ENCODE results near the gene CHPF2.

CHPF2 gene

DNA sequence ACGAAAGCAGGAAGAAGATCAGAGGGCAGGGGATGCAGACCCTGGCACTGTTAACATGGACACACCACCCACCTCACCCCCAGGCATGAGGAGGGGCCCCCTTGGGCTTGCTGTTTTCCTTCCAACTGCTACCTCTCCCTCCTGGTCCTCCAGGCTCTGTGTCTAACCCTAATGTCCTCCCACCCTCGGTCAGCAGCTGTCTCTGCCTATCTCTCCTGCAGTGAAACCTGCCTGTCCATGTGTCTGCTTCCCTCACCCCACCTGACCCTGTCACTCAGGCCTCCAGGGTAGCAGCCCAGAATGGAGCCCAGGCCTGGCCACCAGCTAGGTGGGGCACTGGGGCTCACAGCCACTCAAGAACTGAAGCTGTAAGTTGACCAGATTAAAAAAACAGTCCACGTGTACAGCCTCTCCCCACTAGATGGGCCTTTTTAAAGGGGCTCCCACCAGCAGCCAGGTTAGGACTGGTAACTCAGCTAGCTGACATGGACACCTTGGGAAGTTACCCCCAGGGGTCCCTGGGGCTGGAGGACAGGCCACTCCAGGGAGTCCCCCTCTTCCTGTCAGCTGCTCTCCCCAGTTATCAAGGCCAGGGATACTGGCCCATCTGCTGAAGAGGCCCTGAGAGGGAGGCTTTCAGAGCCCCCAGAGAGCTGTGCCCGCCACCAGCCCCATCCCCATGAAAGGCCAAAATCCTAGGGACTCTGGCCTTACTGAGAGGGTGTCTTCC is 14.7 kb downstream of the CHPF2 start:
- DNase-seq: no peak

- no peak for DNase-seq
Observed at GRCh38 chr7:151247611-151248345, 15.5 kb downstream of the CHPF2 start.

- no peak for DNase-seq
Observed at GRCh38 chr7:151248346-151249033, 16.2 kb downstream of the CHPF2 start, which contains the start of gene SMARCD3. Gene SMARCD3, minus strand, starts transcription at chr7:151248694. Its CDS starts 132 bp downstream, at chr7:151248562.

DNA sequence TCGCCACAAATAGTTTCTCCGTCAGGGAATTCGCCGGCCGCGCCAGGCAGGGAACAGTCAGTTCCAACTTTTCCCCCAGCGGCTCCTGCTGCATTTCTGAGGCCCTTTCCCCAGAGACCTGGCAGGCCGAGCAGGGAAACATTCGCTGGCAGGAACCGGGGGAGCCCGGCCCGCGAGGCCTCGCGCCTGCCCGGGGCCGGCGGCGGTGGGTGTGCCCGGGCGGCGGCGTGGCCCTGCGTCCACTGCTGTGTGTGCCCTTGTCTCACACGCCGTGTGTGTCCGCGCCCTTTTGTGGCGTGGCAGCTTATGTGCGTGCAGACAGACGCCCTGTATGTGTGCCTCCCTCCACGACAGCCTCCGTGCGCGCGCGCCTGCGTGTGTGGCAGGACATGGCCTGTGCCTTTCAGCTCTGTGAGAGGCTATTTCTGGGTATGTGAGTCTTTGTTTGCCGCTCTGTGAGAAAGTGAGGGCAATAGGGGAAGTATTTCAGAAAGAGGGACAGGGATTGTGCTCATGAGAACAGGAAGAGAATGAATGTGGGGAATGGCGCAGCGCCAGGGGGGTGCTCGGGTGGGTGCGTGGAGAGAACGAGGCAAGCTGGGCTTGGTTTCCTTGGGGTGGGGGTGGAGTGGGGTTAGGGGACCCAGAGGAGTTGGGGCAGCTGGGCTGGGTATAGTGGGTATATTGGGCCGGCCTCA is 16.9 kb downstream of the CHPF2 start:
- no peak for DNase-seq

DNA sequence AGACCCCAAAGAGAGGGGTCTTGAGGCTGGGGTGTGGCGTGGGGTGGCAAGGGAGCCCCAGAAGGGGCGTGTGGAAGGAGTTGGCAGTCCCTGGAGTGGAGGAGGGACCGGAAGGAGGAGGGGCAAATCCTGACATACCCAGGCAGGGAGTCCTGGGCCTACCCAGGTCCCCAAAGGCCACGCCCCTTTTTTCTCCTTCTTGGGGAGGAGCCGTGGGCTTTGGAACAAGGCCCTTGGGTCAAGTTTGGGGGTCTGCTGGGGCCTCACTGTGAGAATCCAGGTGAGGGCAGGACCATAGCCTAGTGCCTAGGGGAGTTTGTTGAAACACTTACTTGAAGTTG is 17.4 kb downstream of the CHPF2 start:
- no peak for DNase-seq

DNA sequence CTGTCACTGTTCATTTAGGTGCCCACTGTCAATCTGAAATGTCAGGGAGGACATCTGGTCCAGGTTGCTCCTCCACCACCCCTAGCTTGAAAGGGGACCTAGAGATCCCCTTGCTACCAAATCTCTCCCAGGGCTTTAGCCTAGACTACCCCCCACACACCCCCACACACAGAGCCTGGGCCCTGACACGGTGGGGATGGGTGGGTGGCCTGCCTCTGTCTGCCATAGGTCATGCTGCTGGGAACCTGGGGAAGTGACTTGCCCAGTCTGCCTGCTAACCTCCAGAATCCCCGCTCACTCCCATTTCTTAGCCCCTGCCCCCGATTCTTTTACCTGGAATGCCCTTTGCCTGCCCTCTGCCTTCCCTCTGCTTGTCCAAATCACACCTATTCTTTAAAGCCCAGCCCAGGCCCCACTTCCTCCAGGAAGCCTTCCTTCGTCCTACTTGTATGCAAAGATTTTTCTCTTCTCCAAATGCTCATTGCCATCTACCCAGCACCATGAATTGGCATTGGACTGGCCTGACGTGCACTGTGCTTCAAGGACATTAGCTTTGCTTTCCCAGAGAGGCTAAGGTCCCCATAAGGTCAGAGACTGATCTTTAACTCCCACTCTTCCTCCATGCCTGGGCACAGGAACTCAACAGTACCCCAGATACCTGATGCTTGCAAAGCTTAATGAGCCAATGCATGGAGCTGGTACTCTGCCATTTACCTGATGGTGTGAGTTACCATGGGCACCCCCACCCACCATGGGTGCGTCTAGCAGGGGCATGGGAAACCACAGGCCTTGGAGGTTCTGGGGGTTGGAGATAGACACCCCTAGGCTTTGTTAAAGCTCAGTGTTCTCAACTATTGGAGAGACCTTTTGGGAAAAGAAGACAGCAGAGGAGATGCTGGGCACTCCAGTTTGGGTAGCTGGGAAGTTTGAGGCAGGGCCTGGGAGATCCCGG is 18.2 kb downstream of the CHPF2 start:
- DNase-seq: no peak

DNA sequence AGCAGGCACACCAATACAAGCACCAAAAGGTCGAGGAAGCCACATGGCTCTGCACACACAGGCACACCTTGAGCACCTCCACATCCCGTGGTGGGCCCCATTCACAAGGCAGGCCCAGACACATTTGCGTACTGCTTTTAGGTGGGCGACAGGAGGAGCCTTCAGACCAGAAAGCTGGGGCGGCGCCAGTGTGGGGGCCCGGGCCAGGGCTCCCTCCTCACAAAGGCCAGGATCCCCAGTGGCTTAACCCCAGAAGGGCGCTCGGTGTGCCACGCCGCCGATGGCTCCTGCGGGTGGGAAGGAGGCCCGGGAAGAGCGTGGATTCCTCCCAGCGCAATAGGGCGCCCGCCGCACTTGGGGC is 19.0 kb downstream of the CHPF2 start:
- DNase-seq: no peak

GRCh38 chr7:151251689-151252560 is 19.6 kb downstream of the CHPF2 start:
- DNase-seq: no peak

- no peak for DNase-seq
Observed at GRCh38 chr7:151252561-151252835, 20.2 kb downstream of the CHPF2 start.

DNA sequence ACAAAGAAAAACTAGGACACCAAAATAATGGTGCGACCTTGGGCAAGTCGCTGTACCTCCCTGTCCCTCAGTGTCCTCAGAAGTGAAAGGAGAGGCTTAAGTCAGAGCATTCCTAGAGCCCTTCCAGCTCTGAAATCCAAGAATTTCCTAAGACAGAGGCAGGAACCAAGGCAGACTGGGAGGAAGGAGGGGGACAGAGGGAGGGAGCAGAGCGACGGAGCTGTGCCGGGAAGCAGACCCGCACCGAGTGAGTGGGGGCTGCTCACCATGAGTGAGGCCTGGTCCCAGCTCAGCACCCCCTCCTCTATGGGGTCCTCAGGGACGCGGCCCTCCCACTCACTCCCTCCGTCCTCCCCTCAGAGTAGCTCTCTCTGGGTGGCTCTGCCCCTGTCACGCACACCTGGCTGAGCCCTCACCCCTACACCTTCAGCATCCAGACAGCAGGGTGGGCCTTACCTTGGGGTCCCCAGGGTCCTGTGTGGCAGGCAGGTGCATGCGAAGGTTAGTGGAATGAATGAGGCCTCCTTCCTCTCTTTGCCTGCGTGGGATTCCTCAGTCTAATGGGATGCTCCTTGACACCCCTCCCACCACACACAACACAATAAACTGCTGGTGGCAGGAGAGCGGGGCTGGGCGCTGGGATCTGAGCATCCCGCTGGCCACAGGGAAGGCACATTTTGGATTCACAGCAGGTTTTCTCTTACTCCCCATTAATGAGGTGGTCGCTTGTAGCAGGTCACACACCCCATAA is 20.9 kb downstream of the CHPF2 start:
- no peak for DNase-seq

- no peak for DNase-seq
Observed at GRCh38 chr7:151254316-151254715, 22.0 kb downstream of the CHPF2 start.

DNA sequence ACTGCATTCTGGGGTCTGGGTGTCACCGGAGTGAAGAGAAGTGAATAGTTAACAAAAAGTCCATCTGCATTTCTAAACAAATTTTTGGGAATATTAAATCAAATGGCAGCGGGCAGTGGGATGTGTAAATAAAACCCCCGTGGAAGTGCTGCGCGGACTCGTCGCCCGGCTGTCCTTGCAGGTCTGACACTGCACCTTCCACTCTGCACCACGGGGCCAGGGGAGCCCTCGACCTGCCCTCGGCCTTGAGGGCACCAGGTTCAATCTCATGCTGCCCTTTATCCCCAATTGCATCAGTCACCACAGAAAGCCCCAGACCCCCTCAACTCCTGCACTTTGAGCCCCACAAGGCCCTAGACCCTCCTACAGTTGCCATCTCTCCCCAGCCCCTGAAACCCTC is 22.6 kb downstream of the CHPF2 start:
- no peak for DNase-seq

- no peak for DNase-seq
Observed at GRCh38 chr7:151255390-151255789, 23.1 kb downstream of the CHPF2 start.

- no peak for DNase-seq
Observed at GRCh38 chr7:151256410-151257045, 24.2 kb downstream of the CHPF2 start.

DNA sequence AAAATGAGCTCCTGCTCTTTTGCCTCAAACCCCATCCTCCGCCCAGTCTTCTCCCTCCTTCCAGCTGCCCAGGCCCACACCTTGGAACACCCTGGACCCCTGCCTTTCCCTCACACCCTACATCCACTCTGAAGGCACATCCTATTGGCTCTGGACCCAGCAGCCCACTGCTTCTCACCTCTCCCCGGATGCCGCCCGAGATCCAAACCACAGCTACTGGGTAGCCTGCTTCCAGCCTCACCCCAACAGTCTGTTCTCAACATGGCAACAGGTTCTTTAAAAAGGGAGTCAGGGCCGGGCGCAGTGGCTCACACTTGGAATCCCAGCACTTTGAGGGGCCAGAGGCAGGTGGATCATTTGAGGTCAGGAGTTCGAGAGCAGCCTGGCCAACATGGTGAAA is 25.7 kb downstream of the CHPF2 start:
- no peak for DNase-seq

- DNase-seq: no peak
Observed at GRCh38 chr7:151260471-151260870, 28.2 kb downstream of the CHPF2 start.

GRCh38 chr7:151260883-151261282 is 28.6 kb downstream of the CHPF2 start:
- DNase-seq: no peak

DNA sequence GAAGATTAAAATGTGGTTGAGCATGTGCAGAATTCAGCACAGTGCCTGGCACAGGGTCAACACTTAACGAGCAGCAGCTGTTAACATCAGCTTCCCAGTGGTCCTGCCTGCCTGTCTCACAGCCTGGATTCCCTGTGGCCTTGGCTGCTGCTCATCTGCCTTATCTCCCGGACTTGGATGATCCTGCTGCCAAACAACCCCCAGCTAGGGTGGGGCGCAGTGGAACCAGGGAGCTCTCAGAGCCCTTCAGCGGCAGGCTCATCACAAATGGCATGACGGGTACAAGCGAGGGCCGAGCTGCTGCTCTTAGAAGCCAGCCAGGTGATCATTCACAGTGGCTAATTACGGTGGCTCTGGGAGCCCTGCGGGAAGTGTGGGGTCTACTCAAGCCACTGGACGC is 29.2 kb downstream of the CHPF2 start:
- DNase-seq: no peak

DNA sequence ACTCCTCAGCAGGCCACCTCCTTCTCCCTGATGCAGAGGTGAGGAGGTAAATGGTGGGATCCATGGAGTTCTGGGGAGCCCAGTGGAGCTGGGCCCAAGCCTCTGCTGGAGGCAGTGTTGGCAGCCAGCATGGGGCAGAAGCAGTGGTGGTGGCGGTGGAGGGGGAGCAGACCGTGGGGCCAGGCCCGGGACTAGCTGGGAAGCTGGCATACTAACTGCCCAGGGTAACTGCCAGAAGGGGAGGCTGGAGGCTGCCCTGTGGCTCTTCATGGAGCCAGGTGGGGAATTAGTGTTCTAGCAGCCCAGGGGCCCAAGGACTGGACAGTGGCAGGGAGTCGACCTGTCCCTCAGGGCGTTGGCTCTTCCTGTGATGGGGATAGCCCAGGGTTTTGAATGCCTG is 32.3 kb downstream of the CHPF2 start:
- DNase-seq: no peak

DNA sequence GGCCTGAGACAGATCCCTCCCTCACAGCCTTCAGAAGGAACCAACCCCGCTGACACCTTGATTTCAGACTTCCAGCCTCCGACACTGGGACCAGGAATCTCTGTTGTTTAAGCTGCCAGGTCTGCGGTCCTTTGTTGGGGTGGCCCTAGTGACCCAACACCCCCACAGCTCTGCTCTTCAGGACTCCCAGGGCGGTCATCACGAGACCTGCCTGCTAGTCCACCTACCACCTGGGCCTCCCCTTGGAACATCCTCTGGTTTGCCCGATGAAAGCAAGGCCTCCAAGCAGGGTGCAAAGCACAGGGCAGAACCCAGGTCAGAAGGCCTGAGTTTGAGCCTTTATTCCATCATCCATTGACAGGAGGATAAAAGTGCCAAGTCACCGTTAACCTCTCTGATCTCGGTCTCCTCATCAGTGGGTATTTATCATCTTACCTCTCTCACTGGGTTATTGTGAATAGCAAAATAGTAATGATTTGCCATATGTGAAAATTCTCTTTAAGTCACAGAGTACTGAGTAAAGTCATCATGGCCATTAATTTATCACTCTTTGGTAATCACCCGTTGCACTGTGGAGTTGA is 33.2 kb downstream of the CHPF2 start:
- DNase-seq: no peak
